SJSA1 (cell line): ENCODE results near the gene ANAPC2. TPM values are rescaled to one million over a fixed set of nuclear protein-coding genes. Genes with fewer than 3 reads are reported as not detected.
A peak's percentile ranks its signal among the peaks of the same experiment; 100 is the strongest.

Experiments
- DNase-seq, 2 experiments: peaks; one replicate each; pipeline ENCODE4 v3.0.0-alpha.2; 2015 to 2020; ENCODE audit warnings: low spot score in 2 of 2, low read depth in 1 of 2
- H3K27ac ChIP-seq: fragments of 250-450 bp; sonication (Bioruptor Pico); 2 replicates; pipeline ENCODE4 v1.5.1; 2020; ENCODE audit warnings: mild to moderate bottlenecking, moderate library complexity
- H3K27me3 ChIP-seq: fragments of 250-450 bp; sonication (Bioruptor Pico); replicated peaks from 2 replicates; pipeline ENCODE4 v1.5.1; 2020; ENCODE audit warnings: mild to moderate bottlenecking, moderate library complexity
- H3K36me3 ChIP-seq: fragments of 250-450 bp; sonication (Bioruptor Pico); 2 replicates; pipeline ENCODE4 v1.5.1; 2020; ENCODE audit warnings: mild to moderate bottlenecking
- H3K4me1 ChIP-seq: fragments of 250-450 bp; sonication (Bioruptor Pico); replicated peaks from 2 replicates; pipeline ENCODE4 v1.6.1; 2021; ENCODE audit warnings: mild to moderate bottlenecking
- H3K4me3 ChIP-seq: fragments of 250-450 bp; sonication (Bioruptor Pico); 2 replicates; pipeline ENCODE4 v1.5.1; 2020; ENCODE audit warnings: mild to moderate bottlenecking
- H3K9me3 ChIP-seq: fragments of 250-450 bp; sonication (Bioruptor Pico); replicated peaks from 2 replicates; pipeline ENCODE4 v1.5.1; 2020; ENCODE audit warnings: mild to moderate bottlenecking
- total RNA-seq: library from RNA; depleted of rRNA; stranded (reverse); fragments of >200 nt; shearing (Covaris generic); gene quantifications from 2 replicates; pipeline ENCODE4 v1.2.3, GENCODE V29; 2014; rRNA removed

Gene ANAPC2
- total RNA-seq = 11.7 and 13.7 TPM in 2 replicates

GRCh38 chr9:137188490-137189296 lies at the start of gene ANAPC2, which contains the start of gene SSNA1:
TSS of gene ANAPC2 (minus strand) at chr9:137188560. CDS start at chr9:137188532, 28 bp downstream.
TSS of gene SSNA1 (plus strand) at chr9:137188676. CDS start at chr9:137188727, 51 bp downstream.
- Histone ChIP-seq H3K9me3 (no peaks in the 10 kb centered on the region), H3K27me3 (no peaks in the 10 kb centered on the region), H3K4me3 (peak within 1 kb of the TSS; percentile 93), H3K36me3 (peaks cover 77% of the 10 kb centered on the region), H3K4me1 (peaks cover 25% of the 10 kb centered on the region), H3K27ac (peak within 1 kb of the TSS; percentile 83)
- DNase-seq = peak; percentile 90 to 91

GRCh38 chr9:137236936-137237421 lies 48.6 kb upstream of the ANAPC2 start:
- peaks cover 11% of the 10 kb centered on the region for H3K4me1 ChIP-seq
- peaks cover 21% of the 10 kb centered on the region for H3K27me3 ChIP-seq
- peaks cover 7% of the 10 kb centered on the region for H3K36me3 ChIP-seq
- H3K27ac ChIP-seq = no peak overlapping the region
- no peak overlapping the region for H3K4me3 ChIP-seq
- DNase-seq = no peak
- H3K9me3 ChIP-seq = no peaks in the 10 kb centered on the region

GRCh38 chr9:137236238-137236935 lies 48.0 kb upstream of the ANAPC2 start:
- DNase-seq = peak; percentile 71 to 86
- H3K36me3 ChIP-seq = peaks cover 2% of the 10 kb centered on the region
- no peak overlapping the region for H3K4me3 ChIP-seq

GRCh38 chr9:137235424-137236237 lies 47.3 kb upstream of the ANAPC2 start:
- Histone ChIP-seq H3K4me3 (no peak overlapping the region), H3K27me3 (peaks cover 30% of the 10 kb centered on the region), H3K9me3 (no peaks in the 10 kb centered on the region), H3K4me1 (peaks cover 11% of the 10 kb centered on the region), H3K36me3 (no peaks in the 10 kb centered on the region; the same call in 1 of the 2 replicates), H3K27ac (no peak overlapping the region)
- DNase-seq = no peak

More at GRCh38 chr9:137236238-137236935, 48.0 kb upstream of the ANAPC2 start:
- Histone ChIP-seq H3K27ac (no peak overlapping the region), H3K9me3 (no peaks in the 10 kb centered on the region), H3K4me1 (peaks cover 11% of the 10 kb centered on the region), H3K27me3 (peaks cover 26% of the 10 kb centered on the region)

- H3K27me3 ChIP-seq = peaks cover 38% of the 10 kb centered on the region
- no peak overlapping the region for H3K27ac ChIP-seq
- no peaks in the 10 kb centered on the region for H3K9me3 ChIP-seq
- no peak for DNase-seq
- H3K4me3 ChIP-seq = no peak overlapping the region
- peaks cover 7% of the 10 kb centered on the region for H3K4me1 ChIP-seq
- no peaks in the 10 kb centered on the region; the same call in 1 of the 2 replicates for H3K36me3 ChIP-seq
Observed at GRCh38 chr9:137234758-137235423, 46.5 kb upstream of the ANAPC2 start.

- Histone ChIP-seq H3K27ac (no peak overlapping the region), H3K36me3 (no peaks in the 10 kb centered on the region; the same call in 1 of the 2 replicates), H3K27me3 (peaks cover 39% of the 10 kb centered on the region), H3K9me3 (no peaks in the 10 kb centered on the region), H3K4me1 (peaks cover 7% of the 10 kb centered on the region), H3K4me3 (no peak overlapping the region)
- no peak for DNase-seq
Observed at GRCh38 chr9:137234055-137234697, 45.8 kb upstream of the ANAPC2 start.

GRCh38 chr9:137233143-137233980 lies 45.0 kb upstream of the ANAPC2 start:
- DNase-seq = no peak
- no peak overlapping the region for H3K27ac ChIP-seq

GRCh38 chr9:137232510-137232909 lies 44.1 kb upstream of the ANAPC2 start:
- peaks cover 39% of the 10 kb centered on the region for H3K27me3 ChIP-seq
- no peak overlapping the region for H3K4me3 ChIP-seq
- no peak overlapping the region for H3K27ac ChIP-seq
- H3K36me3 ChIP-seq = no peaks in the 10 kb centered on the region
- no peak for DNase-seq
- peaks cover 8% of the 10 kb centered on the region for H3K4me1 ChIP-seq
- no peaks in the 10 kb centered on the region for H3K9me3 ChIP-seq

More at GRCh38 chr9:137233143-137233980, 45.0 kb upstream of the ANAPC2 start:
- Histone ChIP-seq H3K4me3 (no peak overlapping the region), H3K36me3 (no peaks in the 10 kb centered on the region), H3K4me1 (peaks cover 7% of the 10 kb centered on the region), H3K9me3 (no peaks in the 10 kb centered on the region), H3K27me3 (peaks cover 39% of the 10 kb centered on the region)

- Histone ChIP-seq H3K36me3 (no peaks in the 10 kb centered on the region), H3K27ac (no peak overlapping the region), H3K27me3 (peaks cover 39% of the 10 kb centered on the region), H3K4me1 (peaks cover 12% of the 10 kb centered on the region), H3K4me3 (no peak overlapping the region), H3K9me3 (no peaks in the 10 kb centered on the region)
- no peak for DNase-seq
Observed at GRCh38 chr9:137232101-137232500, 43.7 kb upstream of the ANAPC2 start.

GRCh38 chr9:137231372-137232039 lies 43.1 kb upstream of the ANAPC2 start:
- no peaks in the 10 kb centered on the region for H3K9me3 ChIP-seq
- no peaks in the 10 kb centered on the region for H3K36me3 ChIP-seq
- peaks cover 39% of the 10 kb centered on the region for H3K27me3 ChIP-seq
- no peak for DNase-seq
- no peak overlapping the region for H3K4me3 ChIP-seq
- H3K4me1 ChIP-seq = peaks cover 8% of the 10 kb centered on the region
- no peak overlapping the region for H3K27ac ChIP-seq

GRCh38 chr9:137230705-137231371 lies 42.5 kb upstream of the ANAPC2 start, which contains the start of gene SLC34A3:
TSS of gene SLC34A3 (plus strand) at chr9:137230901. CDS start at chr9:137231703, 802 bp downstream.
- Histone ChIP-seq H3K4me1 (peaks cover 5% of the 10 kb centered on the region), H3K27ac (no peak within 1 kb of the TSS), H3K9me3 (no peaks in the 10 kb centered on the region), H3K4me3 (no peak within 1 kb of the TSS), H3K36me3 (no peaks in the 10 kb centered on the region), H3K27me3 (peaks cover 39% of the 10 kb centered on the region)
- DNase-seq = no peak
